ENCODE measurements around the gene CCDC38.
A peak's percentile ranks its signal among the peaks of the same experiment; 100 is the strongest.

The CCDC38 gene

DNA sequence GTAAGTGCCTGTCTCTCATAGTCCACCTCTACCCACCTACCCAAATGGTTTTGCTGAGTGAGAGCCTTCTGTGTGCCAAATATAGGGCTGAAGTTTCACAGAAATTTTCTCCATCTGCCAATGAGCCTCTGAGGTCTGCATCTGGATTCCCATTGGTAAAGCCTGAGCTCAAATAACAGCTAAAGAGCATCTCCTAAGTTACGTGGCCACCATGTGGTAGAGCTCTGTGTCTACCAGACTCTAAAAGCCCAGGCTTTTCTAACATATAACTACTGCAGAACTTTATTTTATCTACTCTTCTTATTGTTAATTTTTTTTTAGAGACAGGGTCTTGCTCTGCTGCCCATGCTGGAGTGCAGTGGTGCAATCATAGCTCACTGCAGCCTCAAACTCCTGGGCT lies 16.7 kb upstream of the CCDC38 start:
- peak in 1 of 2 experiments; percentile 9 for DNase-seq

- no peak for DNase-seq
Measured at GRCh38 chr12:95956557-95957145, 14.2 kb upstream of the CCDC38 start.

DNA sequence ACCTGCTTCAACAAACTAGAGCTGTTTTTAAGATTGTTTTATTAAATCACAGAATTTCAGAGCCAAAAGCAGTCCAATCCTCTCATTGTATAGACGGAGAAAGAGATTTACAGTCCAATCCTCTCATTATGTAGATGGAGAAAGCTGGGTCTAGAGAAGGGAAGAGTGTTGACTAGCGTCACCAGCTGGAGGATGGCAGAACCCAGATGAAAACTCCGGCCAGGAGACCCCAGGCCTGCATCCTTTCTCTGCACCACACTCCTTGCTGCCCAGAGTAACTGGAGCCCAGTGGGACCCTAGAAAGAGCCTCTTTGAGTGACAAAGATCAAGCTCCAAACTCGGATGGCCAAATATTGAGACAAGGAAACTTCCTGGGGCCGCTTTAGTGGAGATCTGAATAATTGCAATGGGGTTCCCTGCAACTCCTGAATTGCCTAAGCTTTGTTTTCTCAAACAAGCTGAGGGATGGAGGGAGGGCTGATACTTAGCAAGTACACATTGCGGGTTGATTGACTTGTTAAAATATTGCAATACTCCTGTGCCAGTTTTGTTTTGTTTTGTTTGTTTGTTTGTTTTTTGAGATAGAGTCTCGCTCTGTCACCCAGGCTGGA lies 13.2 kb upstream of the CCDC38 start:
- no peak for DNase-seq

GRCh38 chr12:95953000-95953399 lies 10.6 kb upstream of the CCDC38 start:
- no peak for DNase-seq

- DNase-seq: no peak
Measured at GRCh38 chr12:95951515-95951914, 9.1 kb upstream of the CCDC38 start.

DNA sequence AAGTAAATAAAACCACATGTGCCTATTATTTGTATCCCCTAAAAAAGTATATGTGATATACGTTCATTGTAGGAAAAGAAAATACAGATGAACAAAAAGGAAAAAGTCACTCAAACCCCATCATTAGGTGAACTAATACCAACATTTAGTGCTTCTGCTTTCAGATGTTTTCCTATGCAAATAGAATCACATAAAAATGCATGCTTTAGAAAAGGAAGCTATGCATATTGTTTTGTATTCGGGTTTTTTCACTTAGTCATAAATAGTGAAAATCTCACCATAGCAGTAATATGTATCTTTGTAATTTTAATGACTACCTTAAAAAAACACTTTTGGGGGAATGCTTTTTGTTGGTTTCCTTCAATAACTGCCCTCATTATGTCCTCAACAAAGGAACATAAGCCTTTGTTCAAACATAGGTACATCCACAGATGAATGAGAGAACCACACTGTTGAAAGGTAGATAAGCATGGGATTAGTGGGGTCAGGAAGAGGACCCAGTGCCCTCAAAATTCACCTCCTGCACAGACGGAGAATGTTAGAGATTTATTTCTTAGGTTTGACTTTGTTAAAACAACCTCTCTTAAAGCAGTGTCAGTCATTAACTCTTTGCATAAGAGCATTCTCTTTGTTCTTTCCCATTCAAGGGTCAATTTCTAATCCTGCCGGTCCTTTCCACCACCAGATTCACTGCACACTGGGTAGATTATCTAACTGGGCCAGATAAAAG lies 7.2 kb upstream of the CCDC38 start:
- peak in 1 of 2 experiments; percentile 21 for DNase-seq

DNA sequence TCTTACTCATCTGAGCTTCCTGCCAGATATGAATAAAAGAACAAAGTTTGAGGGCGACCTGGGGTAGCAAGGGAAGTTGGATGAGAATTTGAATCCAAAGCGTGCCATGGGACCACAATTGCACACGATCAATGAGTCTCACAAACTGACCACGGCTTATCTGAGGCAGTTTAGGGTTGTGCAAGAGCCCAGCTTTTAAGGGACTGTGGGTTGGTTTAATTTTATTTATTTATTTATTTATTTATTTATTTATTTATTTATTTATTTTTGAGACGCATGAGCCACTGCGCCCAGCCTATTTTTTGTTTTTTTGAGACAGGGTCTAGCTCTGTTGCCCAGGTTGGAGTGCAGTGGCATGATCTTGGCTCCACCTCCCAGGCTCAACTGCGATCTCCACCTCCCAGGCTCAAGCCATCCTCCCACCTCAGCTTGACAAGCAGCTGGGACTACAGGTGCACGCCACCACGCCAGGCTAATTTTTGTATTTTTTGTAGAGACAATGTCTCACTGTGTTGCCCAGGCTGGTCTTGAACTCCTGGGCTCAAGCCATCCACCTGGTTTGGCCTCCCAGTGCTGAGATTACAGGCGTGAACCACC lies 1.8 kb upstream of the CCDC38 start:
- no peak for DNase-seq

GRCh38 chr12:95943330-95943842 lies 972 bp upstream of the CCDC38 start, which contains the start of gene AMDHD1:
AMDHD1 (plus strand) TSS chr12:95943331; CDS start chr12:95943399, 68 bp downstream.
- peak; percentile 32 to 79 for DNase-seq

DNA sequence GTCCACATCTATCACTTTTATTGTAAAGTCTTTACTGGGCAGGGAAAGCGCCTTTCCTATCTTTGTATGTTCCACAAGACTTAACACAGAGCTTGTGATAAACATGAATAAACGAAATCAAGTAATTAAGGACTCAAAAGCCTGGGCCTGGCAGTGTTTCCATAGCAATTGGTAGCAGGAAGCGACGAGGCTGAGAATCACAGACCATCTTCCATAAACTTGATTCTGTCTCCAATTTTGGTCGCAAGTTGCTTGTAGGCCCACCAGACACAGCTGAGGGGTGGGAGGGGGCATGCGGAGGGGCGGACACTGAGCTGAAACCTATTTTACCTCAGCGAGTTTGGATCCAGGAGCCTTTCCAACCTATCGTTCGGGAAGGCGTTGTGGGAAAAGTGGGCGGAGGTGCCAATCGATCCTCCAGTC lies 302 bp downstream of the CCDC38 start:
- DNase-seq: peak in 1 of 2 experiments; percentile 52

DNA sequence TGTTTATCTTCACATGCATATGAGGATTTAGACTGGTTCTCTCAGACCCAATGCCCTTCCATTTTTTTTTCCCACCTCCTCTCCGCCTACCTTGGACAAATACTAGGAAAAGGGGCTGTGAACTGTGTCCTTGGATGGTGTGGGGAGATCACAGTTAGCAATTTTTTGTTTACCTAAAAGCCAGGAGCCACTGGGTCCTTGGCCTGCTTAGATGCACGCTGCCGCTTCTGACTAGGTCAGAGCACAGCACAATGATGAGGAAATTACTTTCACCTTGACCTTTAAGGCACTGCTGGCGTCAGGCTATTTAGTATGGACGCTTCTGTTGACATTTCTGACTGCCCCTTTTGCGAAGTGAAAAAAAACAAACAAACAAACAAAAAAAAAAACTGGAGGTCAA lies 1.9 kb downstream of the CCDC38 start:
- no peak for DNase-seq

DNA sequence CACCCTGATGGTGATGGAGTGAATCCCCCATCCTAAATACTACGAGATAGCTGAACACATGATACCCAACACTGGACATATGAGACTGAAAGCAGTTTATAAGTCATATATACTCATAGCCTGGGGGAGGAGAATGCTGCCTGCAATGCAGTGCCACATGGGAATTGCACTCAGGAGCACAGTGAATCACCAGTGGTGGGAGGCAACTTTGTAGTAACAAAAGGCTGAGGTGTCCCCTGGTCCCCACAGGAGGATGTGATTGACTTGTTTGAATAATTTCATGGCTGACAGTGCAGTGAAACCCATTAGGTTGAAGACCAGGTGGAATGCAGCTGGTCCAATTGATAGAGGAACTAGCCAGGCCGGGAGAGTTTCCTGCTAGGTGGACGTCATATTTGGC lies 20.2 kb downstream of the CCDC38 start:
- DNase-seq: no peak

DNA sequence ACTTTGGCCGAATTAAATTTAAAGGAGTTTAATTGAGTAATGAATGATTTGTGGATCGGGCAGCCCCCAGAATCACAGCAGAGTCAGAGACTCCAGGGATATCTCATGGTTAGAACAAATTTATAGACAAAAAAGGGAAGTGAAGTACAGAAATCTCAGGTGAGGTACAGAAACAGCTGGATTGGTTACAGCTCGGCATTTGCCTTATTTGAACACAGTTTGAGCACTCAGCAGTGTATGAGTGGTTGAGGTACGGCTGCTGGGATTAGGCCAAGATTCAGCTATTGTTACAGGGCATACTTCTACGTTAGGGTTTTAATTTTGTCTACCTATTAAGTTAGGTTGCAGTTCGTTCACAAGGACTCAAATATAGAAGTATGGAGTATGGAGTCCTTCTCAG lies 23.3 kb downstream of the CCDC38 start:
- DNase-seq: no peak

GRCh38 chr12:95918194-95918993 lies 24.0 kb downstream of the CCDC38 start:
- peak; percentile 7 to 62 for DNase-seq

DNA sequence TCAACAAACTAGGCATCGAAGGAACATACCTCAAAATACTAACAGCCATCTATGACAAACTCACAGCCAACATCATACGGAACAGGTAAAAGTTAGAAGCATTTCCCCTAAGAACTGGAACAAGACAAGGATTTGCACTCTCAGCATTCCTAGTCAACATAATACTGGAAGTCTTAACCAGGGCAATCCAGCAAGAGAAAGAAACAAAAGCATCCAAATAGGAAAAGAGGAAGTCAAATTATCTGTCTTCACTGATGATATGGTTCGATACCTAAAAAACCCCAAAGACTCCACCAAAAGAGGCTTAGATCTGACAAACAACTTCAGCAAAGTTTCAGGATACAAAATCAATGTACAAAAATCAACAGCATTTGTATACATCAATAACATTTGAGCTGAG lies 32.5 kb downstream of the CCDC38 start:
- no peak for DNase-seq

DNA sequence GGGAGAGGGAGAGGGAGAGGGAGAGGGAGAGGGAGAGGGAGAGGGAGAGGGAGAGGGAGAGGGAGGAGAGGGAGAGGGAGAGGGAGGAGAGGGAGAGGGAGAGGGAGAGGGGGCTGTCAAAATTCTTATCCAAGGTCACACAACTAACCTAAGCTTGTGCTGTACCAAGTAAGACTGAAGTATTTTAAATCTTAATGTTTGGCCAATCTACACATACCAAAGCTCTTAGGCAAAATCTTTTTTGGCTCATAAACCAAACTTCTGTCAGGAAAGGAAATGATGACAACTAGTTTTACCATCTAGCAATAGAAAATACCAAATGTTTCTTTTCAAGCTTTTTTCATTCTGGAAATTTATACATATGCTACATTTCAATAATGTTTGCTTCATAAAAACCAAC lies 33.8 kb downstream of the CCDC38 start:
- no peak for DNase-seq

- no peak for DNase-seq
Measured at GRCh38 chr12:95898081-95898480, 44.3 kb downstream of the CCDC38 start.

DNA sequence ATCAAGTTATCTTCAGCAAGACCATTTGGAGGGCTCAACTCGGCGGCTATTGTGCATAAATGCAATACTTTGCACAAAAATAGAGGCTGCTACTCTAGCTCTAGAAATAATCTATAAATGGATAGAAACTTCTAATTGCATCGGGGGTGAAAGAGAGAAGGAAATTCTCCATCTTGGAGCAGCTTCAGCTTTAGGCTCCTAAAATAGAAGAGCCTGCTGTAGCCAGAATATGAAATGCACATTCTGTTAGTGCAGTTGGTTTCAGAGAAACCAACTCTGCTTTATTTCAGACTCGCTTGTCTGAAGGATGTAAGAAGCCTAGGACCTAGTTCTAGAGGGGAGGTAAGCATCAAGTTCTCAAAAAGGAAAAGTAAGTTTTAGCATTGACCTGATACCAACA lies 45.6 kb downstream of the CCDC38 start:
- no peak for DNase-seq

DNA sequence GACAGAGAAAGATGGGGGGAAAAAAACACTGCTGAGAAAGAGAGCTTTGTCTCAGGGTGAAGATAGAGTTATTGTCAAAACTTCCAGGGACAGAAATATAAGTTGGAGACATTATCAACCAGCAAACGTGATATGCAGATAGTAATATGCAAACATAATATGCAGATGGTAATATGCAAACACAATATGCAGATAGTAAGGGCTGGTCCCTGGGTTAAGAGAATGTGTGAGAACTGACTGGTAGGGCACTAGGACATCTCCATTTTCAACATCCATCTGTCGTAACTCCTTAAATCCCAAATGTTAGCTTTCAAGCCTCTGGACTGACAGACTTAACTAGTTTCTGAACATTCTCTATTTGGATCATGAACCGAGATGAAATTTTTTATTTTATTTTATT lies 51.5 kb downstream of the CCDC38 start:
- no peak for DNase-seq

DNA sequence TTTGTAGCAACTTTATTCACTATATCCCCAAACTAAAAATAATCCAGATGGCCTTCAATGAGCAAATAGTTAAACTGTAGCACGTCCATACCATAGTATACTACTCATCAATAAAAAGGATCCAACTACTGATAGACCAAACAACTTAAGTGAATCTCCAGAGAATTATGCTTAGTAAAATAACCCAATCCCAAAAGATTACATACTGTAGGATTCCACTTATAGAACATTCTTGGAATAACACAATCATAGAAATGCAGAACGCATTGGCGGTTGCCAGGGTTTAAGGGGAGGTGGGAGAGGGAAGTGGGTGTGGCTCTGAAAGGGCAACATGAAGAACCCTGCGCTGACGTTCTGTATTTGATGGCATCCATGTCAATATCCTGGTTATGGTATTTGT lies 55.1 kb downstream of the CCDC38 start:
- no peak for DNase-seq

DNA sequence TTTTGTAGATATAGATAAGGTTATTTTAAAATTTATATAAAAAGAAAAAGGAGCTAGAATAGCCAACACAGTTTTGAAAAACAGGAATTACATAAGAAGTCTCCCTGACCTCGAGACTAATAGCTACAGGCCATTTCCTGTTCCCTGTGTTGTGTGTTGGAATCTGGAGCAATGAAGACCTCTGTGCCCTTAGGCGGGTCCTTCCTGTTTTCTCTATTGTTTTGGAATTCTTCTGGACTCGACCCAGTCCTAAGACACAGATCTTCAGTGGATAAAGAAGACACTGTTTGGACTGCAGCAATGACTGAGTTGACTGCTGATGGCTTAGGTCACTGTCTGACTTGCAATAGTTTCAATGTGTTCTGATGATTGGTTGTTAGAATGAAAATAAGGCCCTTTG lies 57.4 kb downstream of the CCDC38 start:
- DNase-seq: no peak

- no peak for DNase-seq
Measured at GRCh38 chr12:95882873-95883272, 59.5 kb downstream of the CCDC38 start.

DNA sequence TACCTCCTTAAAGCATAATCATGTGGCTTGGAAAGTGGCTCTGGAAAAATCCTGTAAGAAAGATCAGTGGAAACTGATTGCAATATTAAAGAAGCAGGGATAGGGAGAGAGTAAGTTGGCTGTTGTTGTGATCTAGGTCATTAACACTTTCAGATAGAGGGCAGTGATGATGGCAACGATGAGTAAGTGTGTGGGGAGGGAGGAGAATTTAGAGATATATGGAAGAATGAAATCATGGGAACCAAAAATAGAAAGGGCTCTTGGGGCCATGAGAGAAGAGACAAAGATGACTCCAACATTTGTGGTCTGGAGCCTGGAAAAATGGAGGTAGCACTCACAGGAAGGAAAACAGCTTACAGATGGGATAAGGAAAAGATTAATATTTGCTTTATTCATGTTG lies 60.3 kb downstream of the CCDC38 start:
- no peak for DNase-seq
